Fibroblast of villous mesenchyme (primary cell): ENCODE data around the gene EID2. TPM values are rescaled to one million over a fixed set of nuclear protein-coding genes. Genes with fewer than 3 reads are reported as not detected.

Source experiments
- DNase-seq: peaks from one replicate; pipeline ENCODE4 v3.0.0-alpha.2; 2010; ENCODE audit warnings: low read depth
- H3K4me3 ChIP-seq: 2 replicates; pipeline ENCODE4 v1.5.1; 2011; ENCODE audit warnings: low read depth, mild to moderate bottlenecking, low read length
- CTCF ChIP-seq: IDR thresholded peaks from 2 replicates; pipeline ENCODE4 v1.5.1; 2012; ENCODE audit warnings: low read depth, mild to moderate bottlenecking, low read length; ENCODE audit not compliant: insufficient read depth
- total RNA-seq: library from RNA; depleted of rRNA; stranded (reverse); fragments of >200 nt; gene quantifications from 2 replicates; pipeline ENCODE4 v1.2.3, GENCODE V29; 2012

EID2 gene
- total RNA-seq, 1 donor, result 10.8 TPM

- no peak overlapping the region for H3K4me3 ChIP-seq
- no peak for TF ChIP-seq CTCF
- DNase-seq, result no peak
Measured at GRCh38 chr19:39516270-39516669, 23.7 kb downstream of the EID2 start.

- TF ChIP-seq CTCF, result no peak
- no peak for DNase-seq
- peak overlapping the region; percentile 6 for H3K4me3 ChIP-seq
Measured at GRCh38 chr19:39515551-39516191, 24.3 kb downstream of the EID2 start.

- TF ChIP-seq CTCF, result no peak
- no peak for DNase-seq
- peak within 1 kb of the TSS; percentile 6 for H3K4me3 ChIP-seq
Measured at GRCh38 chr19:39514840-39515550, 25.0 kb downstream of the EID2 start, which contains the start of gene SELENOV. Gene SELENOV (plus strand): TSS chr19:39515139. CDS start chr19:39515213, 74 bp downstream.

GRCh38 chr19:39512988-39513387 is 27.0 kb downstream of the EID2 start:
- DNase-seq, result no peak
- no peak for TF ChIP-seq CTCF
- no peak overlapping the region for H3K4me3 ChIP-seq

- no peak for DNase-seq
- no peak for TF ChIP-seq CTCF
- no peak overlapping the region for H3K4me3 ChIP-seq
Measured at GRCh38 chr19:39509233-39509632, 30.7 kb downstream of the EID2 start.

GRCh38 chr19:39508629-39509028 is 31.3 kb downstream of the EID2 start:
- no peak for TF ChIP-seq CTCF
- no peak overlapping the region for H3K4me3 ChIP-seq
- DNase-seq, result no peak
